Measurements from ENCODE around the gene CTXN1.

CTXN1 gene

GRCh38 chr19:7910321-7911161 is 15.4 kb downstream of the CTXN1 start:
- TF ChIP-seq CTCF (IDR thresholded peaks at IDR 0.05; ENCODE audit: low read depth, low read length): no peak
- no peak overlapping the region for H3K4me3 ChIP-seq (ENCODE audit: low read depth, low read length)

- no peak for TF ChIP-seq CTCF (IDR thresholded peaks at IDR 0.05; ENCODE audit: low read depth, low read length)
- no peak overlapping the region for H3K4me3 ChIP-seq (ENCODE audit: low read depth, low read length)
These were observed 16.4 kb downstream of the CTXN1 start for GRCh38 chr19:7909471-7910067.

DNA sequence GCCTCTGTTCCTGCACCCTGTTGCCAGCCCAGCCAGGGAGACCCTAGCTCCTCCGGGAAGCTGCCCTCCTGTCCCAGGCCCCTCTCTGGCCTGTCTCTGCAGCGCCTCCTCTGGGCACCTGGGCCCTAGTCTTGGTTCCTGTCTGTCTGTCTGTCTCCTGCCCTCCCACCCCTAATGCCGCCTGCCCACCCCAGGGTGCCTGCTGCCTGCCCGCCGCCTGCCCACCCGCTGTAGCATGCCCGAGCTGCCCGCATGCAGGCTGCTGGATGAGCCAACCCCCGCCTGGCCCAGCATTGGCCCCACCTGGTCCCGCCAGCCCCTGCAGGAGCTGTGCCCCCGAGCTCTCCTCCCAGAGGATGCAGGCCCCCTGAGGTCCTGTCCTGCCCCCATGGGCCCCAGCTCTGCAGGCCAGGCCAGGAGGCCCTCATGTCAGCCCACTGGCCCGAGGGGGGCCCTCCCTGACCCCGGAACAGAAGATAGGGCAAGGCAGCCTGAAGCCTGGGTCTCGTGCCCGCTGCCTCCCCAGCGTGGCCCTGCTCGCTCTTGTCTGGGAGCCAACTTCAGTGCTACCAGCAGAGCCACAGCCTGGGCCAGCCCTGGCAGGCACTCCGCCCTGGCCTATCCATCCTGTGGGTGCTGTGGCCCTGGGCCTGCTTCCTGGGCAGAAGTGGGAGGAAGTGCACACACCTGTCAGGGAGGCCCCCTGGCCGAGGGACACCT is 17.0 kb downstream of the CTXN1 start:
- no peak overlapping the region for H3K4me3 ChIP-seq (ENCODE audit: low read depth, low read length)

GRCh38 chr19:7908078-7908699 is 17.7 kb downstream of the CTXN1 start:
- no peak for TF ChIP-seq CTCF (IDR thresholded peaks at IDR 0.05; ENCODE audit: low read depth, low read length)
- no peak overlapping the region for H3K4me3 ChIP-seq (ENCODE audit: low read depth, low read length)

More for the DNA sequence above, 17.0 kb downstream of the CTXN1 start:
- TF ChIP-seq CTCF (IDR thresholded peaks at IDR 0.05; ENCODE audit: low read depth, low read length): no peak

GRCh38 chr19:7907544-7907943 is 18.4 kb downstream of the CTXN1 start:
- no peak for TF ChIP-seq CTCF (IDR thresholded peaks at IDR 0.05; ENCODE audit: low read depth, low read length)
- H3K4me3 ChIP-seq (ENCODE audit: low read depth, low read length): no peak overlapping the region

GRCh38 chr19:7907122-7907521 is 18.8 kb downstream of the CTXN1 start:
- no peak for TF ChIP-seq CTCF (IDR thresholded peaks at IDR 0.05; ENCODE audit: low read depth, low read length)
- no peak overlapping the region for H3K4me3 ChIP-seq (ENCODE audit: low read depth, low read length)

Measured in WI38 (cell line).